H54 (cell line): ENCODE data around the gene THAP9.
A peak's percentile ranks its signal among the peaks of the same experiment; 100 is the strongest.
"Not testable (repeated sequence)": the region's sequence is repeated elsewhere in the genome, so short reads cannot be mapped to it uniquely, and the experiment has no call there.

Experiments
- DNase-seq: peaks from one replicate; pipeline ENCODE4 v3.0.0; 2011; ENCODE audit warnings: low spot score, mixed read lengths; ENCODE audit not compliant: insufficient read length
- FAIRE-seq: peaks from 3 replicates; lab custom pipeline; 2011; peaks lifted over from hg19 to GRCh38; lab: Jason Lieb, UNC
- POLR2A ChIP-seq: IDR thresholded peaks from 2 replicates; pipeline ENCODE4 v1.6.1; 2011; ENCODE audit warnings: low read depth, mild to moderate bottlenecking, low read length

The THAP9 gene

GRCh38 chr4:82900411-82901182 is at the start of gene THAP9:
THAP9 (plus strand) TSS chr4:82900735; CDS start chr4:82900803, 68 bp downstream.
- peak; percentile 68 for DNase-seq
- peak; percentile 67 for FAIRE-seq
- peak; percentile 67 for TF ChIP-seq POLR2A

- no peak for FAIRE-seq
- DNase-seq, result no peak
- no peak for TF ChIP-seq POLR2A
Measured at GRCh38 chr4:82851318-82851717, 49.2 kb upstream of the THAP9 start.

GRCh38 chr4:82851885-82852750 is 48.4 kb upstream of the THAP9 start:
- FAIRE-seq (no peak), DNase-seq (no peak)
- TF ChIP-seq POLR2A, result no peak

GRCh38 chr4:82852751-82853285 is 47.7 kb upstream of the THAP9 start:
- DNase-seq (no peak), FAIRE-seq (no peak)
- TF ChIP-seq POLR2A, result no peak

- FAIRE-seq, result not testable (repeated sequence)
Measured at GRCh38 chr4:82860487-82860886, 40.0 kb upstream of the THAP9 start.

GRCh38 chr4:82861529-82861928 is 39.0 kb upstream of the THAP9 start:
- FAIRE-seq (no peak), DNase-seq (no peak)
- no peak for TF ChIP-seq POLR2A

More at GRCh38 chr4:82860487-82860886, 40.0 kb upstream of the THAP9 start:
- DNase-seq, result not testable (repeated sequence)

- FAIRE-seq, result no peak
Measured at GRCh38 chr4:82864336-82864979, 36.1 kb upstream of the THAP9 start.

GRCh38 chr4:82865592-82865991 is 34.9 kb upstream of the THAP9 start:
- DNase-seq, result no peak
- FAIRE-seq, result peak; percentile 62
- no peak for TF ChIP-seq POLR2A

More at GRCh38 chr4:82864336-82864979, 36.1 kb upstream of the THAP9 start:
- no peak for DNase-seq
- TF ChIP-seq POLR2A, result no peak

GRCh38 chr4:82866033-82866432 is 34.5 kb upstream of the THAP9 start:
- FAIRE-seq, DNase-seq: not testable (repeated sequence)

- no peak for TF ChIP-seq POLR2A
- DNase-seq (no peak), FAIRE-seq (no peak)
Measured at GRCh38 chr4:82866706-82867385, 33.7 kb upstream of the THAP9 start.

GRCh38 chr4:82868572-82868971 is 32.0 kb upstream of the THAP9 start:
- no peak for FAIRE-seq
- no peak for TF ChIP-seq POLR2A

GRCh38 chr4:82885410-82885809 is 15.1 kb upstream of the THAP9 start:
- no peak for DNase-seq
- FAIRE-seq, result no peak
- TF ChIP-seq POLR2A, result no peak

More at GRCh38 chr4:82868572-82868971, 32.0 kb upstream of the THAP9 start:
- DNase-seq, result no peak
